Measurements from ENCODE around the gene ACBD7. TPM values are rescaled to one million over a fixed set of nuclear protein-coding genes. Genes with fewer than 3 reads are reported as not detected.

ACBD7 gene
- total RNA-seq, 1 donor from 2014 or later = 2.1 TPM

DNA sequence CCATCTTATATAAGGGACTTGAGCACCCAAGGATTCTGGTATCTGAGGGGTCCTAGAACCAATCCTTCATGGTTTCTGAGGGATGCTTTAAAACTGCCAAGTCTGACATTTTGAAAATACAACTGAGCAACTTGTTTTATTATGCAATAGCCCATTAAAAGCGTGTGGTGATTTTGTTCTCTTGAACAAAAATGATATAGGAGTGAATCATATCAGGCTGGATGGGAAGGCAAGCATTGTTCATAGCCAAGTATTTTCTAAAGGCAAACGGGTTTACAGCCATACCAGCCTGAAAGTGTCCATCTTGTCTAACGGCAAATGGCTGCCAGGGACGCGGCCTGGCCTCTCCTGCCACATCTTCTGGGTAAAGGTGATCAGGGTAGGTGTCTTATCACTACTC is 31.9 kb upstream of the ACBD7 start:
- H3K4me1 Mint-ChIP-seq = peaks cover 2% of the 10 kb centered on the region
- TF ChIP-seq, protein P1, sequence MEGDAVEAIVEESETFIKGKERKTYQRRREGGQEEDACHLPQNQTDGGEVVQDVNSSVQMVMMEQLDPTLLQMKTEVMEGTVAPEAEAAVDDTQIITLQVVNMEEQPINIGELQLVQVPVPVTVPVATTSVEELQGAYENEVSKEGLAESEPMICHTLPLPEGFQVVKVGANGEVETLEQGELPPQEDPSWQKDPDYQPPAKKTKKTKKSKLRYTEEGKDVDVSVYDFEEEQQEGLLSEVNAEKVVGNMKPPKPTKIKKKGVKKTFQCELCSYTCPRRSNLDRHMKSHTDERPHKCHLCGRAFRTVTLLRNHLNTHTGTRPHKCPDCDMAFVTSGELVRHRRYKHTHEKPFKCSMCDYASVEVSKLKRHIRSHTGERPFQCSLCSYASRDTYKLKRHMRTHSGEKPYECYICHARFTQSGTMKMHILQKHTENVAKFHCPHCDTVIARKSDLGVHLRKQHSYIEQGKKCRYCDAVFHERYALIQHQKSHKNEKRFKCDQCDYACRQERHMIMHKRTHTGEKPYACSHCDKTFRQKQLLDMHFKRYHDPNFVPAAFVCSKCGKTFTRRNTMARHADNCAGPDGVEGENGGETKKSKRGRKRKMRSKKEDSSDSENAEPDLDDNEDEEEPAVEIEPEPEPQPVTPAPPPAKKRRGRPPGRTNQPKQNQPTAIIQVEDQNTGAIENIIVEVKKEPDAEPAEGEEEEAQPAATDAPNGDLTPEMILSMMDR (IDR thresholded peaks at IDR 0.05; ENCODE audit: unreplicated experiment) = no peak
- no peaks in the 10 kb centered on the region for H3K9me3 Mint-ChIP-seq
- H3K27me3 Mint-ChIP-seq (ENCODE audit: low read depth) = no peaks in the 10 kb centered on the region
- no peak overlapping the region for H3K4me3 Mint-ChIP-seq
- no peak overlapping the region for H3K27ac Mint-ChIP-seq
- no peak for DNase-seq (ENCODE audit: low spot score in 2 of 2, unreplicated experiment in 2 of 2)
- peaks cover 28% of the 10 kb centered on the region for H3K36me3 Mint-ChIP-seq

DNA sequence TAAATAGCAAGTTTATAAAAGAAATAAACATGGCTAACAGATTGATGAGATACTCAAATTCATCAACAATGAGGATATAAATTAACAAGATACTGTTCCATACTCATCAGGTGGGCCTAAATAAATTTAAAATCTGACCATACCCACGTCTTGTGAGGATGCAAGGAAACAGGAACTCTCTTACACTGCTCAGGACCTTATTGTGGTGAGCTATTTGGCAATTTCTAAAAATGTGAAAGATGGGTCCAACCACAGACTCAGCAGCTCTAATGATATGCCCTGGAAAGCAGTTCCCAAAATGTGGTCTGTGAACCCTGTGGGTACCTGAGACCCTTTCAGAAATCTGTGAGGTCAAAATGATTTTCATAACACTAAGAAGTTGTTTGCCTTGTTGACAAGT is 30.0 kb upstream of the ACBD7 start:
- TF ChIP-seq, protein P1 (IDR thresholded peaks at IDR 0.05; ENCODE audit: unreplicated experiment) = no peak
- H3K27ac Mint-ChIP-seq = no peak overlapping the region
- H3K4me1 Mint-ChIP-seq = no peaks in the 10 kb centered on the region
- H3K36me3 Mint-ChIP-seq = peaks cover 25% of the 10 kb centered on the region
- DNase-seq (ENCODE audit: low spot score in 2 of 2, unreplicated experiment in 2 of 2) = no peak
- H3K27me3 Mint-ChIP-seq (ENCODE audit: low read depth) = no peaks in the 10 kb centered on the region
- no peaks in the 10 kb centered on the region for H3K9me3 Mint-ChIP-seq
- no peak overlapping the region for H3K4me3 Mint-ChIP-seq

DNA sequence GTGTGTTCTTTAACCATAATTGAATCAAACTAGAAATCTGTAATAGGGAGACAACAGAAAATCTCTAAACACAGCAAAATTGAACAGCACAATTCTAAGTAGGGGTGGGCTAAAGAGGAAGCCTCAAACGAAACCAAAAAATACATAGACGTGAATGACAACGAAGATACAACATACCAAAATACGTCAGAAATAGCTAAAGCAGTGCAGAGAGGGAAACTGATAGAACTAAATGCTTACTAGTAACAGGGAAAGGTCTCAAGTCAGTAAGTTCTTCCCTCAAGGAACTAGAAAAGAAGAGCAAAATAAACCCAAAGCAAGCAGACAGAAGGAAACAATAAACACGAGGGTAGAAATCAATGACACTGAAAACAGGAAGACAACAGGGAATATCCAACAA is 27.6 kb upstream of the ACBD7 start:
- Mint-ChIP-seq H3K27me3 (ENCODE audit: low read depth) (no peaks in the 10 kb centered on the region), H3K36me3 (peaks cover 29% of the 10 kb centered on the region), H3K4me1 (no peaks in the 10 kb centered on the region), H3K4me3 (no peak overlapping the region), H3K9me3 (no peaks in the 10 kb centered on the region), H3K27ac (no peak overlapping the region)
- TF ChIP-seq, protein P1 (IDR thresholded peaks at IDR 0.05; ENCODE audit: unreplicated experiment) = no peak
- DNase-seq (ENCODE audit: low spot score in 2 of 2, unreplicated experiment in 2 of 2) = no peak

DNA sequence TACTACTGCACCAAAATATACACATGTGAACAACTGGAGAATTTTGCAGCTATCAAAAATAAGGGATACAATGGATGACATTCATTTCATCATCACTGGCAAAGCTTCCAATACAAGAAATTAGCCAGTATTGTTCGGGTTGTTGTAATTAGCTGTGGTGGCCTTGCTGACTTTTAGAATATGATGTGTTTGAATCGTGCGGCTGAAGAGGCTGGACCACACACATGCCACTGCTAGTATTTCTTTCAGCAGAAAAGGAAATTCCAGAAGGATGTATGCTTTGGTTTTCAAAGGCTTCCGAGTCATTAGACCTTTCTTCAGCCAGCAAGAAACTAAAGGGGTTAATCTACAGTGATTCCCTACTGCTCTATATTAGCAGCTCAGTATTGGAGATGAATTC is 25.2 kb upstream of the ACBD7 start:
- H3K36me3 Mint-ChIP-seq = peaks cover 20% of the 10 kb centered on the region
- no peak overlapping the region for H3K4me3 Mint-ChIP-seq
- no peak for DNase-seq (ENCODE audit: low spot score in 2 of 2, unreplicated experiment in 2 of 2)
- no peaks in the 10 kb centered on the region for H3K27me3 Mint-ChIP-seq (ENCODE audit: low read depth)
- TF ChIP-seq, protein P1 (IDR thresholded peaks at IDR 0.05; ENCODE audit: unreplicated experiment) = no peak
- H3K9me3 Mint-ChIP-seq = no peaks in the 10 kb centered on the region
- H3K27ac Mint-ChIP-seq = no peak overlapping the region
- H3K4me1 Mint-ChIP-seq = no peaks in the 10 kb centered on the region

DNA sequence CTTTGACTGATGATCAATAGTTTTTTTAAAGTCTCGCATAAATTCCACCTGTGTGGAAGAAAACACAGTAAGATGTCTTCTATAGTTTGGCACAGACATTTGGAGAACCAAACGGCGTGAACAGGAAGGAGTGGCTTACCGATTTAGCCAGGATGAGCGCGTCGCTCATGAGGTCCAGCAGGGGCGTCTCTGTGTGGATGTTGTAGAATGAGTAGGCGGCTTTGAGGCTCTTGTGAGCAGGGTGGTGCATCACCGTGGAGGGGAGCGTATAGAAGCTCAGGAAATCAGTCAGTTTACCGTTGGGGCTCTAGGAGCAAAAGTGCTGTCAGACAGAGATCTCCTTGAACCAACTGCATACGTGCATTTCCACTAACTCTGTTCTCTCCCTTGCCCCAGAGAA is 24.1 kb upstream of the ACBD7 start:
- no peaks in the 10 kb centered on the region for H3K4me1 Mint-ChIP-seq
- no peak overlapping the region for H3K4me3 Mint-ChIP-seq
- H3K9me3 Mint-ChIP-seq = no peaks in the 10 kb centered on the region
- no peaks in the 10 kb centered on the region for H3K27me3 Mint-ChIP-seq (ENCODE audit: low read depth)
- H3K27ac Mint-ChIP-seq = no peak overlapping the region
- H3K36me3 Mint-ChIP-seq = peaks cover 22% of the 10 kb centered on the region
- TF ChIP-seq, protein P1 (IDR thresholded peaks at IDR 0.05; ENCODE audit: unreplicated experiment) = no peak
- no peak for DNase-seq (ENCODE audit: low spot score in 2 of 2, unreplicated experiment in 2 of 2)

Measured in mesothelial cell of epicardium (in vitro differentiated cells).